K562 (cell line): ENCODE results near the gene ULBP2. TPM values are rescaled to one million over a fixed set of nuclear protein-coding genes. Genes with fewer than 3 reads are reported as not detected.

Experiments
- ARID2 ChIP-seq: fragments of 450-650 bp; IDR thresholded peaks from 2 replicates; pipeline ENCODE4 v1.6.1; 2017; ENCODE audit warnings: antibody characterized with exemption, mild to moderate bottlenecking
- BRD4 ChIP-seq: fragments of 200-600 bp; sonication (generic); IDR thresholded peaks from 2 replicates; pipeline ENCODE4 v1.6.1; 2017; ENCODE audit warnings: inconsistent platforms
- ZBTB17 ChIP-seq: fragments of 450-650 bp; formaldehyde crosslinking; IDR thresholded peaks from 2 replicates; pipeline ENCODE4 v1.4.0; 2020; ENCODE audit warnings: mild to moderate bottlenecking
- ZFP30 ChIP-seq: fragments of 250-450 bp; sonication (Bioruptor Pico); IDR thresholded peaks from 2 replicates; pipeline ENCODE4 v1.8.0; 2022; ENCODE audit warnings: moderate library complexity, mild to moderate bottlenecking, inconsistent platforms, borderline replicate concordance
- ZNF274 ChIP-seq: IDR thresholded peaks from 2 replicates; pipeline ENCODE4 v1.6.1; 2011; ENCODE audit warnings: low read depth, mild to moderate bottlenecking, low read length, moderate library complexity, borderline replicate concordance
- polyA plus RNA-seq, 8 experiments: library from polyadenylated mRNA; depleted of rRNA in 4 of 8; stranded (reverse) in 5 of 8; unstranded in 3 of 8; fragments of >200 nt; fragmentation: Nextera tagmentation in 2 of 8; fragmentation: Illumina TruSeq in 1 of 8; extraction: Ambion mirVana in 2 of 8; extraction: Trizol in 1 of 8; gene quantifications; 2 replicates each; pipeline versions ENCODE4 v1.2.1 to v1.2.3, GENCODE V29; 2011 to 2014; ENCODE audit warnings: inconsistent platforms in 1 of 8, missing spikeins in 1 of 8
- total RNA-seq, 7 experiments: library from RNA; depleted of rRNA in 6 of 7; stranded (reverse); fragments of >200 nt in 6 of 7; fragmentation: Illumina TruSeq in 2 of 7; extraction: Trizol in 2 of 7; gene quantifications; 2 replicates each; pipeline versions ENCODE4 v1.2.1 to v1.2.3, GENCODE V29; 2011 to 2021; ENCODE audit warnings: low replicate concordance in 1 of 7
- TF ChIP-seq, protein P1 (sequence below), 2 experiments: fragments of 450-650 bp; IDR thresholded peaks; 2 replicates each; pipeline ENCODE4 v1.6.1; 2016; ENCODE audit warnings: mild to moderate bottlenecking in 2 of 2, borderline replicate concordance in 1 of 2, low read depth in 1 of 2, moderate library complexity in 1 of 2
- TF ChIP-seq, protein P2 (sequence below), 3 experiments: IDR thresholded peaks in 2 of 3; conservative IDR thresholded peaks in 1 of 3; 2 replicates each; pipeline ENCODE4 v1.5.1; 2011 to 2012; ENCODE audit warnings: low read length in 3 of 3, mild to moderate bottlenecking in 3 of 3, control low read depth in 2 of 3, improper control_type of control experiment in 1 of 3, inconsistent platforms in 1 of 3, low read depth in 1 of 3, mixed read lengths in 1 of 3, moderate library complexity in 1 of 3; ENCODE audit not compliant: insufficient read depth in 2 of 3
- TF ChIP-seq, protein P3 (sequence below): sonication (generic); formaldehyde crosslinking; IDR thresholded peaks from 2 replicates; pipeline ENCODE4 v1.8.1; 2023; ENCODE audit warnings: missing genetic modification reagents, mild to moderate bottlenecking, borderline replicate concordance
- TF ChIP-seq, protein P4 (sequence below): fragments of 450-650 bp; formaldehyde crosslinking; IDR thresholded peaks from 2 replicates; pipeline ENCODE4 v1.4.0; 2022; ENCODE audit warnings: missing genetic modification characterization

ULBP2 gene
- total and polyA plus RNA-seq, 9 of the 15 experiments (the other 6 are each of a cell fraction or from before 2014, with no cell fraction given) = 0.50 to 5.3 (median 1.2) TPM

DNA sequence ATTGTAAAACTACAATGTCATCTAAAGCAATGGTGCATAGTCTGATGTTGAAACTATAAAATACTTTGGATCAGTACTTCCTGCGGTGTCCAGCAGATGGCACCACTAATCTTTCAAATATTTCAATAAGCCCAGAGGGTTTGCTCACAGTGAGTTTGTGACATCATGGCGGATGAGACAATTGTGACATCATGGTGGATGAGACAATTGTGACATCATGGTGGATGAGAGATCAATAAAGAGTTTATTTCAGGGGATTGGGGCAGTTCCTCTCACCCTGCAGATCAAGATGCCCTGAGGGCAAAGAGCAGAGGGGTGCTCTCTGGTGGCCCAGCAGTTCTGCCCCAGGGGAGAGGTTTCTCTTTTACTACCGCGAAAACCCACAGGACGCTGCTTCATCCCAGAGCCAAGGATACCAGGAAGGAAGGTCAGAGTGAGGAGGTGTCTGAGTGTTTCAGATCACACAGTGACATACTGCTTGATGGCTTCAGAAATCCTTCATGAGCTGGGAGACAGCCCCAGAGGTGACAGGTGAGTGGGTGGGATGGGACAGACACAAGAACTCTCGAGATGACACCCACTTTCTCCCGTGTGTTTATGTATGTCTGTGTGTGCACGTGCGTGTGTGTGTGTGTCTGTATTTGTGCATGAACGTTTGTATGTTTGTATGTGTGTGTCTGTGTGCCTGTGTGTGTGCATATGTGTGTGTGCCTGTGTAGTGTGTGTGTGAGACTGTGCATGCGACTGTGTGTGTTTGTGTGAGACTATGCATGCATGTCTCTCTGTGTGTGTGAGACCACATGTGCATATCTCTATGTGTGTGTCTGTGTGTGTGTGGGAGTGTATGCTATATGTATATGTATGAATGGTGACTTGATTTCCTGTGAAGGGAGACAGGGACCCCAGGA is 7.3 kb upstream of the ULBP2 start (continued):
- TF ChIP-seq, protein P1, sequence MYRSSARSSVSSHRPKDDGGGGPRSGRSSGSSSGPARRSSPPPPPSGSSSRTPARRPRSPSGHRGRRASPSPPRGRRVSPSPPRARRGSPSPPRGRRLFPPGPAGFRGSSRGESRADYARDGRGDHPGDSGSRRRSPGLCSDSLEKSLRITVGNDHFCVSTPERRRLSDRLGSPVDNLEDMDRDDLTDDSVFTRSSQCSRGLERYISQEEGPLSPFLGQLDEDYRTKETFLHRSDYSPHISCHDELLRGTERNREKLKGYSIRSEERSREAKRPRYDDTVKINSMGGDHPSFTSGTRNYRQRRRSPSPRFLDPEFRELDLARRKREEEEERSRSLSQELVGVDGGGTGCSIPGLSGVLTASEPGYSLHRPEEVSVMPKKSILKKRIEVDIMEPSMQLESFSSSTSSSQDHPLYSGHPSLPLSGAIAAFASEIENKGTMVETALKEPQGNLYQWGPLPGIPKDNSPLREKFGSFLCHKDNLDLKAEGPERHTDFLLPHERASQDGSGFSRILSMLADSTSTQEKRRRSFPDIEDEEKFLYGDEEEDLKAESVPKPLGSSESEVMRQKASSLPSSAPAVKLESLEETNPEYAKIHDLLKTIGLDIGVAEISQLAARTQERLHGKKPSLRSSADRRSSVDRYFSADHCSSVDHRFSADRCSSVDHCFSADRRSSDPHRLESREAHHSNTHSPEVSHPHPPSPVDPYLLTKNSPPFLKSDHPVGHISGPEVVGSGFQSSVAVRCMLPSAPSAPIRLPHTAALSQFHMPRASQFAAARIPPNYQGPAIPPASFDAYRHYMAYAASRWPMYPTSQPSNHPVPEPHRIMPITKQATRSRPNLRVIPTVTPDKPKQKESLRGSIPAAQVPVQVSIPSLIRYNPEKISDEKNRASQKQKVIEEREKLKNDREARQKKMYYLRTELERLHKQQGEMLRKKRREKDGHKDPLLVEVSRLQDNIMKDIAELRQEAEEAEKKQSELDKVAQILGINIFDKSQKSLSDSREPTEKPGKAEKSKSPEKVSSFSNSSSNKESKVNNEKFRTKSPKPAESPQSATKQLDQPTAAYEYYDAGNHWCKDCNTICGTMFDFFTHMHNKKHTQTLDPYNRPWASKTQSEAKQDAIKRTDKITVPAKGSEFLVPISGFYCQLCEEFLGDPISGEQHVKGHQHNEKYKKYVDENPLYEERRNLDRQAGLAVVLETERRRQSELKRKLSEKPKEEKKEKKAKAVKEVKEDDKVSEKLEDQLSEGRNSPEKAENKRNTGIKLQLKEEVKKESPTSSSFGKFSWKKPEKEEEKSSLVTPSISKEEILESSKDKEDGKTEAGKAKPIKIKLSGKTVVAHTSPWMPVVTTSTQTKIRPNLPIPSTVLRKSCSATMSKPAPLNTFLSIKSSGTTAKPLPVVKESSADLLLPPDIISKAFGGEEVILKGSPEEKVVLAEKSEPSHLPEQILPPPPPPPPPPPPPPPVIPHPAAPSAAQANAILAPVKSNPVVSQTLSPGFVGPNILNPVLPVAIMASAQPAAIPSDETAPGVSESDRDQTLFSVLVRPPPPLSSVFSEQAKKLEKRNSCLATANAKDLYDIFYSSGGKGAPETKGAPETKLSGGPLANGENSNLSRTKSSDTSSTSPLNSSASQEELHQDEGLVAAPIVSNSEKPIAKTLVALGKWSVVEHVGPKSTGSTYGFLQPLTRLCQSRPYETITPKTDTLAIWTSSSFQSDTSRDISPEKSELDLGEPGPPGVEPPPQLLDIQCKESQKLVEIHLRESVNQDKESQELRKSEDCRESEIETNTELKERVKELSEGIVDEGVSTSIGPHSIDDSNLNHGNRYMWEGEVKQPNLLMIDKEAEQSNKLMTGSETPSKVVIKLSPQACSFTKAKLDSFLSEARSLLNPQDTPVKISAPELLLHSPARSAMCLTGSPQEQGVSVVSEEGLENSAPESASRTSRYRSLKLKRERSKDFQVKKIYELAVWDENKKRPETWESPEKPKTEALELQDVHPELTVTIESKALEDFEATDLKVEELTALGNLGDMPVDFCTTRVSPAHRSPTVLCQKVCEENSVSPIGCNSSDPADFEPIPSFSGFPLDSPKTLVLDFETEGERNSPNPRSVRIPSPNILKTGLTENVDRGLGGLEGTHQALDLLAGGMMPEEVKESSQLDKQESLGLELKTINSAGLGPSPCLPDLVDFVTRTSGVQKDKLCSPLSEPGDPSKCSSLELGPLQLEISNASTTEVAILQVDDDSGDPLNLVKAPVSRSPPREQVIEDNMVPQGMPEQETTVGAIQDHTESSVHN (IDR thresholded peaks at IDR 0.05; ENCODE audit: borderline replicate concordance in 1 of 2, low read depth in 1 of 2) = no peak
- no peak for TF ChIP-seq ZFP30 (CRISPR knock-in tag)
- TF ChIP-seq ZNF274 = no peak
- peak; percentile 61; the same call in 1 of the 2 replicates for TF ChIP-seq ARID2
- TF ChIP-seq, protein P2, sequence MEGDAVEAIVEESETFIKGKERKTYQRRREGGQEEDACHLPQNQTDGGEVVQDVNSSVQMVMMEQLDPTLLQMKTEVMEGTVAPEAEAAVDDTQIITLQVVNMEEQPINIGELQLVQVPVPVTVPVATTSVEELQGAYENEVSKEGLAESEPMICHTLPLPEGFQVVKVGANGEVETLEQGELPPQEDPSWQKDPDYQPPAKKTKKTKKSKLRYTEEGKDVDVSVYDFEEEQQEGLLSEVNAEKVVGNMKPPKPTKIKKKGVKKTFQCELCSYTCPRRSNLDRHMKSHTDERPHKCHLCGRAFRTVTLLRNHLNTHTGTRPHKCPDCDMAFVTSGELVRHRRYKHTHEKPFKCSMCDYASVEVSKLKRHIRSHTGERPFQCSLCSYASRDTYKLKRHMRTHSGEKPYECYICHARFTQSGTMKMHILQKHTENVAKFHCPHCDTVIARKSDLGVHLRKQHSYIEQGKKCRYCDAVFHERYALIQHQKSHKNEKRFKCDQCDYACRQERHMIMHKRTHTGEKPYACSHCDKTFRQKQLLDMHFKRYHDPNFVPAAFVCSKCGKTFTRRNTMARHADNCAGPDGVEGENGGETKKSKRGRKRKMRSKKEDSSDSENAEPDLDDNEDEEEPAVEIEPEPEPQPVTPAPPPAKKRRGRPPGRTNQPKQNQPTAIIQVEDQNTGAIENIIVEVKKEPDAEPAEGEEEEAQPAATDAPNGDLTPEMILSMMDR (IDR thresholded peaks at IDR 0.05 in 2 of 3, conservative IDR thresholded peaks at IDR 0.05 in 1 of 3; ENCODE audit: insufficient read depth in 2 of 3, low read depth in 1 of 3, low read length in 3 of 3) = peak; percentile 73 to 95 (median 89)
- TF ChIP-seq ZBTB17 (CRISPR knock-in tag) = no peak
- TF ChIP-seq, protein P3, sequence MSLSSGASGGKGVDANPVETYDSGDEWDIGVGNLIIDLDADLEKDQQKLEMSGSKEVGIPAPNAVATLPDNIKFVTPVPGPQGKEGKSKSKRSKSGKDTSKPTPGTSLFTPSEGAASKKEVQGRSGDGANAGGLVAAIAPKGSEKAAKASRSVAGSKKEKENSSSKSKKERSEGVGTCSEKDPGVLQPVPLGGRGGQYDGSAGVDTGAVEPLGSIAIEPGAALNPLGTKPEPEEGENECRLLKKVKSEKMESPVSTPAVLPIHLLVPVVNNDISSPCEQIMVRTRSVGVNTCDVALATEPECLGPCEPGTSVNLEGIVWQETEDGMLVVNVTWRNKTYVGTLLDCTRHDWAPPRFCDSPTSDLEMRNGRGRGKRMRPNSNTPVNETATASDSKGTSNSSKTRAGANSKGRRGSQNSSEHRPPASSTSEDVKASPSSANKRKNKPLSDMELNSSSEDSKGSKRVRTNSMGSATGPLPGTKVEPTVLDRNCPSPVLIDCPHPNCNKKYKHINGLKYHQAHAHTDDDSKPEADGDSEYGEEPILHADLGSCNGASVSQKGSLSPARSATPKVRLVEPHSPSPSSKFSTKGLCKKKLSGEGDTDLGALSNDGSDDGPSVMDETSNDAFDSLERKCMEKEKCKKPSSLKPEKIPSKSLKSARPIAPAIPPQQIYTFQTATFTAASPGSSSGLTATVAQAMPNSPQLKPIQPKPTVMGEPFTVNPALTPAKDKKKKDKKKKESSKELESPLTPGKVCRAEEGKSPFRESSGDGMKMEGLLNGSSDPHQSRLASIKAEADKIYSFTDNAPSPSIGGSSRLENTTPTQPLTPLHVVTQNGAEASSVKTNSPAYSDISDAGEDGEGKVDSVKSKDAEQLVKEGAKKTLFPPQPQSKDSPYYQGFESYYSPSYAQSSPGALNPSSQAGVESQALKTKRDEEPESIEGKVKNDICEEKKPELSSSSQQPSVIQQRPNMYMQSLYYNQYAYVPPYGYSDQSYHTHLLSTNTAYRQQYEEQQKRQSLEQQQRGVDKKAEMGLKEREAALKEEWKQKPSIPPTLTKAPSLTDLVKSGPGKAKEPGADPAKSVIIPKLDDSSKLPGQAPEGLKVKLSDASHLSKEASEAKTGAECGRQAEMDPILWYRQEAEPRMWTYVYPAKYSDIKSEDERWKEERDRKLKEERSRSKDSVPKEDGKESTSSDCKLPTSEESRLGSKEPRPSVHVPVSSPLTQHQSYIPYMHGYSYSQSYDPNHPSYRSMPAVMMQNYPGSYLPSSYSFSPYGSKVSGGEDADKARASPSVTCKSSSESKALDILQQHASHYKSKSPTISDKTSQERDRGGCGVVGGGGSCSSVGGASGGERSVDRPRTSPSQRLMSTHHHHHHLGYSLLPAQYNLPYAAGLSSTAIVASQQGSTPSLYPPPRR = no peak
- no peak for TF ChIP-seq BRD4
- TF ChIP-seq, protein P4, sequence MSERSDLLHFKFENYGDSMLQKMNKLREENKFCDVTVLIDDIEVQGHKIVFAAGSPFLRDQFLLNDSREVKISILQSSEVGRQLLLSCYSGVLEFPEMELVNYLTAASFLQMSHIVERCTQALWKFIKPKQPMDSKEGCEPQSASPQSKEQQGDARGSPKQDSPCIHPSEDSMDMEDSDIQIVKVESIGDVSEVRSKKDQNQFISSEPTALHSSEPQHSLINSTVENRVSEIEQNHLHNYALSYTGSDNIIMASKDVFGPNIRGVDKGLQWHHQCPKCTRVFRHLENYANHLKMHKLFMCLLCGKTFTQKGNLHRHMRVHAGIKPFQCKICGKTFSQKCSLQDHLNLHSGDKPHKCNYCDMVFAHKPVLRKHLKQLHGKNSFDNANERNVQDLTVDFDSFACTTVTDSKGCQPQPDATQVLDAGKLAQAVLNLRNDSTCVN = no peak; the same call in 1 of the 2 replicates
